ENCODE results near the gene TUBA1C.
"Not testable (repeated sequence)": the region's sequence is repeated elsewhere in the genome, so short reads cannot be mapped to it uniquely, and the experiment has no call there.

TUBA1C gene

GRCh38 chr12:49314811-49315210, 49.9 kb downstream of the TUBA1C start:
- DNase-seq = no peak

- DNase-seq = not testable (repeated sequence)
Measured at GRCh38 chr12:49317118-49317517, 52.2 kb downstream of the TUBA1C start.

GRCh38 chr12:49320411-49321103, 55.7 kb downstream of the TUBA1C start:
- not testable (repeated sequence) for DNase-seq

GRCh38 chr12:49322367-49322707, 57.5 kb downstream of the TUBA1C start:
- no peak for DNase-seq

GRCh38 chr12:49322708-49323523, 58.0 kb downstream of the TUBA1C start, which contains the start of gene TROAP:
TROAP (plus strand) TSS chr12:49323255; CDS start chr12:49323609, 354 bp downstream.
- peak; percentile 92 for DNase-seq

- DNase-seq = no peak
Measured at GRCh38 chr12:49323524-49324097, 58.7 kb downstream of the TUBA1C start.
